ENCODE results near the gene GNAO1.
"Not testable (repeated sequence)": the region's sequence is repeated elsewhere in the genome, so short reads cannot be mapped to it uniquely, and the experiment has no call there.

Gene GNAO1

DNA sequence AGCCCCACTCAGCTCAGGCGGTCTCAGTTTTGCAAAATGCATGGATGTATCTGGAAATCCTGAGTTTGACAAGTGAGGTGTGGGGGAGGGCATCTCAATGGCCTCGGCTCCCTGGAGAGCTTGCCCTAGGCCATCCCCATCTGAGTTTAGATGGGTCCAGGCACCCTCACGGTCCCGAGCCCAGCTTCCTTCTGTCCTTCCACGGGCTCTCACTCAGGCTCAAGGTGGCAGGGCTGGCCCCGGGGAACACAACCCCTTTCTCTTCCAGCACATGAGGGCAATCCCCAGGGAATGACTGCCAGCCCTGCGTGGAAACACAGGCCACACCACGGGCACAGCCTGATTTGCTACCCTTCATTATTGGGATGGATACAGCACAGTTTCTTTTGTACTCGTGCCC is 175.7 kb downstream of the GNAO1 start:
- no peak for DNase-seq (ENCODE audit: low spot score)

DNA sequence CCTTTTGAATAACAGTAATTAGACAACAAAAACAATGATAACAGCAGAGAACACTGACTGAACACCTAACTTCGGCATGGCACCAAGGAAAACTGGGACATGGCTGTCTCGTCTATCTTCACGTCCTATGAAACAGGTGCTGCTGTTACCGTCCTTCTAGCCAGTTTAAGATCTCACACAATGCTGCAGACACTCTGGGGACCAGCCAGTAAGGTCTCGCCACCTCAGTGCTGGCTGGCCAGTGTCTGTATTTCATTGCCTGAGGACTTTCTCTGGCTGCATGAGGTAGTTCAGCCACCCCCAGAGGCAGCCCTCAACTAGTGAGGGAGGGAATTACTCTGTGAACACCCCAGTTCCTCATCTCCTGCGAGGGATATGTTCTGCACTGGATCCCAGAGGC is 176.5 kb downstream of the GNAO1 start:
- DNase-seq (ENCODE audit: low spot score), result no peak

DNA sequence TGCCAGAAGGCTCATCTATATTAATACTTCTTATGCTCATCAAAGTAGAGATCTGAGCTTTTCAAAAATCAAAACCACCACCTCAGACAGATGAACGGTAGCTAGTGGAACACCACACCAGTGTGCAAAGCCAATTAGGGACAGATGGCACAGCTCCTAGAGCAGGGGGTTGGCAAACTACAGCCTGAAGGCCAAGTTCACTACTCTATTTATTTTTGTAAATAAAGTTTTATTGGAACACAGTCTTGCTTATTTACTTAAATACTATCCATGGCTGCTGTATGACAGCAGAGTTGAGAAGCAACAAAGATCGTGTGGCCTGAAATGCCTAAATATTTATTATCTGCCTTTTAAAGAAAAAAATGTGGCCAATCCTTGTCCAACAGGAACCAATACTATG is 177.3 kb downstream of the GNAO1 start:
- DNase-seq (ENCODE audit: low spot score), result no peak

DNA sequence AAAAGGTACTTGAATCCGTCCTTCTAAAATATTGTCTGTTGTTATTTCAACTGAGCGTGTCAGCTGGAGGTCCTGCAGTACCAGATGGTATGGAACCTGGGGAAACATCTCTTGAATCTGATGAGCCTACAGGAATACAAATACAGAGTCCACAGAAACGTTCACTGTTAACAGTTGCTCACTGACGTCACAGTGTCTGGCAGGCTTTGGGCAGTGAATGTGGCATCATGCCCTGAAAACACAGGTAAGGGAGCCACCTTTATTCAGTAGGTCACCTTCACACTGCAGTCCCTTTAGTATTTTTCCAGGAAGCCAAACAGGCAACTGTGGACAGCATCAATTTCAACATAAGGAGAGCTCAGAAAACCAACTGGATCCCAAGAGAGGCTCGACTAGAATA is 177.9 kb downstream of the GNAO1 start:
- DNase-seq (ENCODE audit: low spot score), result no peak

DNA sequence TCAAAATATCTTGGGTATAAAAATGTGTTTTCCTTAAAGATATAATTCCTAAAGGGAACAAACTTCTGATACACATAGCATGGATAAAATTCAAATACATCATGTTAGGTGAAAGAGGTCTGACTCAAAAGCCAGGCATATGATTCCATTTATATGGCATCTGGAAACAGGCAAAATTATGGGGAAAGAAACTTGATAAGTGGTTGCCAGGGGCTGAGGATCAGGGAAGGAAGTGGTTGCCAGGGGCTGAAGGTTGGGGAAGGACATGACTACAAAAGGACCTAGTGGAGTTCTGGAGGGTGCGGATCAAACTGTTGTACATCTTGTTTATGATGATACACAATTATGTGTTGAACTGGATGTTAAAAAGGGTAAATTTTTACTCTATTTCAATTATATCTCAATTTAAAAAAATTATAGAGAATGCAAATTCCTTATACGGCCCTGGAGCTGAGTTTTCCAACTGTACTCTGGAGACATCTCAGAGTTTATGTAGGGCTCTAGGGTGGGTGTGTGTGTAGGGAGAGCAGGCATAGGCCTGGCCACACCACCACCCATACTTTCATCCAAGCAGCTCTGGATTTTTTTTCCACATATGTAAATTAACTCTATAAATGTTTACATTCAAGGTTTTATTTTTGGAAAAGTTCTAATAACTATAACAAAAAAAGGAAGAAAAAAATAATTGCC is 179.0 kb downstream of the GNAO1 start:
- no peak for DNase-seq (ENCODE audit: low spot score)

DNA sequence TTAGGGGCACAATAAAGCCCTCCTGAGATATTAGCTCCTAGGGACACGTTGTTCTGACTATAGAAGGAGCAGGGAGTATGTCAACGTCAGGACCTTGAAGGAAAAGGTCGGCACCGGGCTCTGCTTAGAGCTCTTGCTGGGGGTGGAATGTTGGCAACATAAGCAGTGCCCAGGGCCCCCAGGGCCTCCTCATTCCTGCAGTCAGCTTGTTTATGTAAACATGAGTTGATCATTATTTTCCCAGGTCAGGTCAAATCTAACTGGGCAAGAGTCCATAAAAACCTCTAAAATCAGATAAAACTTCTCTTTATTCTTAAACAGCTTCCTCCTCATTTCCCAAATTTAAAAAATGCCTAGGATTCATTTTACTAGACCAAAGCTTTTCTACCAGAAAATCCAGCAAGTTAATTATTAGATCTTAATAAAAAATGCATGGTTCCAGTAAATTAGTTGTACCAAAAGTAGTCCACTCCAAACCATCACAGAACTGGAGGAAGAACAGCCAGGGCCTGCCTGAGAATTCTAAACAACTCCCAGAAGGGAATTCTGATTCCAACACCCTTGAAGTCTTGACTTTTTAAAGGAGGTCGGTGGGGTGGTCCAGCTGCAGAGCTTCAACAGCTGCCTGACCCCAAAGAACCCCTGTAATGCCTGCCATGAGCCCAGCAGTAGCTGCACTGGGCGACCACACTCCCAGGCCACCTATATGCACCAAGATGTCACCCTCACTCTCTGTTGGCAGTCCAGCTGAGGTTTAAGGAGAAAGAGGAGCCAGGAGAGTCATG is 179.8 kb downstream of the GNAO1 start:
- DNase-seq (ENCODE audit: low spot score), result no peak

DNA sequence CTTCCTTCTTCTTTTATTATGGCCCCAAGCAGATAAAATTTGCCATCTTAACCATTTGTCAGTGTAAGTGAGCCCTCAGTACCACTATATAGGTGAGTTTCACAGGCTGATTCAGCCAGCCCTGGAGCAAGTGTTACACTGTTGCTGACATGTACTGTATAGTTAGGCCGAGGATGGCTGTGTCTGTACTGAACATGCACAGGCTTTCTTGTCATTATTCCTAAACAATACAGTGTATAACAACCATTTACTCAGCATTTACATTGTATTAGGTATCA is 180.3 kb downstream of the GNAO1 start:
- DNase-seq (ENCODE audit: low spot score), result no peak

DNA sequence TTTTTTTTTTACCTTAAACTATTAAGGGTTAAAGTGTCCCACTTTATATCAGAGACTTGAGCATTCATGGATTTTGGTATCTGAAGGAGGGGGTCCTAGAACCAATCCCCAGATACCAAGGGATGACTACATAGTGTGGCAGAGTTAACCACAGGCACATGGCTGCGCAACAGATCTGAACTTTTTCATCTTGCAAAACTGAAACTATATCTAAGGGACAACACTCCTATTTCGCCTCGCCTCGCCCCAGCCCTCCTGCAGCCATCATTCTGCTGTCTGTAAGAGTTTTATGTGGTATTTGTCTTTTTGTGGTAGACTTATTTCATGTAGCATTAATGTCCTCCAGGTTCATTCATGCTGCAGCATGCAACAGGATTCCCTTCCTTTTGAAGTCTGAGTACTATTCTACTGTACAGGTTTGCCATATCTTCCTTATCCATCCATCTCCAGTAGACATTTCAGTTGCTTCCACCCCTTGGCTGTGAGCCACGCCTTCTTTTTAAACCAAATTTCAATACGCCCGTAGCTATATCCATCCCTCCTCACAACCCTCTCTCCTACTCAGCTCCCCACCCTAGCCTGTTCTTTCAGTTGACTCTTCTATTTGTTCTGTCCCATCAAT is 180.8 kb downstream of the GNAO1 start:
- no peak for DNase-seq (ENCODE audit: low spot score)

DNA sequence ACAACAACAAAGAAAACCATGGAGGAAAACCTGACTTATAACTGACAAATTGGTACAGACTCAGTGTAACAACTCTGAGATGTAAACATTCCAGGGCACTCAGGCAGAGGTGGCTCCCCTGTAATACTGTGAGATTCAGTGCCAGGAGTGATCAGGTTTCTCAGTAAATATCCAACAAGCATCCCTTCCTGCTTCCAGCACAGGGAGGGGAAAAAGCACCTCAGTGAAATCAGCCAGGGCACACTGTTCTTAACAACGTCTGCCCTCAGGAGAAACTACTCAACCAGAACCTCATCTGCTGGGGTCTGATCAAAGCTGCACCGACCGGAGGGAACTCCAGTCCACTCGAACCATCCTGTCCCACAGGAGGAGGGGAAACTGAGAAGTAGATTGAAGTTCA is 181.7 kb downstream of the GNAO1 start:
- DNase-seq (ENCODE audit: low spot score), result no peak

DNA sequence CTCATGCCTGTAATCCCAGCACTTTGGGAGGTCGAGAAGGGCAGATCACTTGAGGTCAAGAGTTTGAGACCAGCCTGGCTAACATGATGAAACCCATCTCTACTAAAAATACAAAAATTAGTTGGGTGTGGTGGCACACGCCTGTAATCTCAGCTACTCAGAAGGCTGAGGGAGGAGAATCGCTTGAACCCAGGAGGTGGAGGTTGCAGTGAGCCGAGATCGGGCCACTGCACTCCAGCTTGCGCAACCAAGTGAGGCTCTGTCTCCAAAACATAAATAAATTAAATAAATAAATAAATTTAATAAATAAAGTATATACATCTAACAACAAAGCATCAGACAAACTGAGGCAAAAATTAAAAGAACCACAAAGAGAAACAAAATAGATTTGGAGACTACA is 184.5 kb downstream of the GNAO1 start:
- DNase-seq (ENCODE audit: low spot score), result not testable (repeated sequence)

DNA sequence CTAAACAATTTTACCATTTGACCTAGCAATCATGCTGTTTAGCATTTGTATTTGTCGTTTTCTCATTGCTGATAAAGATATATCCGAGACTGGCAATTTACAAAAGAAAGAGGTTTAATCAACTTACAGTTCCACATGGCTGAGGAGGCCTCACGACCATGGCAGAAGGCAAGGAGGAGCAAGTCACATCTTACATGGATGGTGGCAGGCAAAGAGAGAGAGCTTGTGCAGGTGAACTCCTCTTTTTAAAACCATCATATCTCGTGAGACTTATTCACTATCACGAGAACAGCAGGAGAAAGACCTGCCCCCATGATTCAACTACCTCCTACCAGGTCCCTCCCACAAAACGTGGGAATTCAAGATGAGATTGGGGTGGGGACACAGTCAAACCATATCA is 187.8 kb downstream of the GNAO1 start:
- DNase-seq (ENCODE audit: low spot score), result not testable (repeated sequence)

DNA sequence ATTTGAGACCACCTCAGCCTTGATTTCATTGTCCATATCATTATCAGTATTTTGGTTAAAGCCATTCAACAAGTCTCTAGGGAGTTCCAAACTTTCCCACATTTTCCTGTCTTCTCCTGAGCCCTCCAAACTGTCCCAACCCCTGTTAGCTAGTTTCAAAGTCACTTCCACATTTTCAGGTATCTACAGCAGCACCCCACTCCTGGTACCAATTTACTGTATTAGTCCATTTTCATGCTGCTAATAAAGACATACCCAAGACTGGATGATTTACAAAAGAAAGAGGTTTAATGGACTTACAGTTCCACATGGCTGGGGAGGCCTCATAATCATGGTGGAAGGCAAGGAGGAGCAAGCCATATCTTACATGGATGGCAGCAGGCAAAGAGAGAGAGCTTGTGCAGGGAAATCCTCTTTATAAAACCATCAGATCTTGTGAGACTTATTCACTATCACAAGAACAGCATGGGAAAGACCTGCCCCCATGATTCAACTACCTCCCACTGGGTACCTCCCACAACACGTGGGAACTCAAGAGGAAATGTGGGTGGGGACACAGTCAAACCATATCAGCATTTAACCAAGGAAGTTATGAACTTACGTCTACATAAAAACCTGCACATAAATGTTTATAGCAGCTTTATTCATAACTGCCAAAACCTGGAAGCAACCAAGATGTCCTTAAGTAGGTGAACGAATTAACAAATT is 189.6 kb downstream of the GNAO1 start:
- not testable (repeated sequence) for DNase-seq (ENCODE audit: low spot score)

DNA sequence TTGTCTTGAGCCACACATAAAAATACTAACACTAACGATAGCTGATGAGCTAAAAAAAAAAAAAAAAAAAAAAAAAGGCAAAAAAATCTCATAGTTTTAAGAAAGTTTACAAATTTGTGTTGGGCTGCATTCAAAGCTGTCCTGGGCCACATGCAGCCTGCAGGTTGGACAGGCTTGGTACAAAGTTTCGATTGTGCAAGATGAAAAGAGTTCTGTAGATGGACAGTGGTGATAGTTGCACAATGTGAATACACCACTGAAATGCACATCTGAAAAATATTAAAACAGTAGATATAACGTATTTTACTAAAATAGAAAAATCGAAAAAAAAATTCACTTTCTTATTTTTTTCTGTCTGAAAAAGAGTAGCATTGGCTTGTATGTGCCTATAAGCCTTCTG is 191.2 kb downstream of the GNAO1 start:
- DNase-seq (ENCODE audit: low spot score), result no peak

DNA sequence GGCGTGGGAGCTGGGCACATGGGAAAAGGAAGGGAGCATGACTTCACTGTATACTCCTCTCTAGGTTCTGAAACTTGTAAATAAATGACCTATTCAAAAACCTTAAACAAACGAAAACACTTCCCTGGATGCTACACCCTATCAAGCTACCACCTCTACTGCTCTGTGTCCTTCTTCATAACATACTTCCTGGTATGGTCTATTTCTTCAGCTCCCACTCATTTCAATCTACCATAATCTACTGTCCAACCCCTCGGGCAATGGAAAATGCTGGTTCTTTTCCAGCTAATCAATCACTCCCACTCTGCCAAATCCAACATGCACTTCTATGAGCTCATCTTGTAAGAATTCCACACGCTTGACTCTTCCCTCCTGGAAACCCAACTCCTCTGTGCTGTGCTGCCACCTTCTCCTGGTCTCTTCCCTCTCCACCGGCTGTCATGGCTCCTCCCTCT is 191.6 kb downstream of the GNAO1 start:
- no peak for DNase-seq (ENCODE audit: low spot score)

DNA sequence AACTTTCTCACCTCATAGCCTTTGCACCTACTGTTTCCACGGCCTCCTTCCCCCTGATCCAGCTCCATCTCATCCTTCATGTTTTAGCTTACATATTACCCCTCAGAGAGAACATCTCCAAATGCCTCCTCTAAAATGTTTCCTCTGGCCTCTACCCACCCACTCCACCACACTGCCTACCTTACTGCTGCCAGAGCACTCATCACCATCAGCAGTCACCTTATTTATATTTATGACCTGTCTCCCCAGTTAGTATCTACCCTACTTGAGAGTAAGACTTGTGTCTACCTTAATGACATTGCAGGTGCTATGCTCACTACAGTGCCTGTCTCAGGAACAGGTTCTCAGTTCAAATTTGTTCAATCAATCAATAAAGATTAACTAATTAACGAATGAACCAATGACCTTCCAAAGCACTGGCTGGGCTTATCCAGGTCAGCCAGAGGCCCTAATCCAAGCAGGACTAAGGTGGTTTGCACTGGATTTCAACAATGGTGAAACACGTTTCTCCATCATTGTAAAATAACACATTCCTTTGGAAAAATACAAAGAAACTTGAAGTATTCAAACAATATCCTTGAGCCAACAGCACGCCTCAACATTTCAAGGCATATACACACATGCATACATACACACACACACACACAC is 192.9 kb downstream of the GNAO1 start:
- DNase-seq (ENCODE audit: low spot score), result no peak

DNA sequence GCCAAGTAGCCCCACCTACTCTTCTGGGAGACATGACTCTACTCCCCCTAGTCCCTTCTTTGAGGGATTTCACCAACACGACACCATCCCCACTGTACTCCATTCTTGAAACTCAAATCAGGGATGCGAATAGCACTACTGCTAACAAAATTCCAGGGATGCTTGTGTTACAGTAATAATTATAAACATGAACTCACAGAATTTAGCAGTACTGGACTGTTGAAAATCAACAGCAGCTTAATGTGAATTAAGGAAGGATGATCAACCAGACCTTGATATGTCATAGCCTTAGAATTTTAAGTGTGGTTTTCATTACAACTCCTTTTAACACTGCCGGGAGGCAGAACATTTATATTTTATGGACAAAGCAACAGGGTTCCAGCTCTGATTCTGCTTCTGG is 196.1 kb downstream of the GNAO1 start:
- no peak for DNase-seq (ENCODE audit: low spot score)

DNA sequence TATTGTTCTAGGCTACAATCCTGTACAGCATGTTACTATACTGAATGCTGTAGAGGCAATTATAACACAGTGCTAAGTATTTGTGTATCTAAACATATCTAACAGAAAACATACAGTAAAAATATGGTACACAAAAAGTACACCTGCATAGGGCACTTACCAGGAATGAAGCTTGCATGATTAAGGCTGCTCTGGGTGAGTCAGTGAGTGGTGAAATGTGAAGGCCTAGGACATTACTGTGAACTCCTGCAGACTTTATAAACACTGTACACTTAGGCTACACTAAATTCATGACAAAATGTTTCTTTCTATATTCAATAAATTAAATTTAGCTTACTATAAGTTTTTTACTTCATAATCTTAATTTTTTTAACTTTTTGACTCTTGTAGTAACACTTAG is 196.9 kb downstream of the GNAO1 start:
- DNase-seq (ENCODE audit: low spot score), result no peak

DNA sequence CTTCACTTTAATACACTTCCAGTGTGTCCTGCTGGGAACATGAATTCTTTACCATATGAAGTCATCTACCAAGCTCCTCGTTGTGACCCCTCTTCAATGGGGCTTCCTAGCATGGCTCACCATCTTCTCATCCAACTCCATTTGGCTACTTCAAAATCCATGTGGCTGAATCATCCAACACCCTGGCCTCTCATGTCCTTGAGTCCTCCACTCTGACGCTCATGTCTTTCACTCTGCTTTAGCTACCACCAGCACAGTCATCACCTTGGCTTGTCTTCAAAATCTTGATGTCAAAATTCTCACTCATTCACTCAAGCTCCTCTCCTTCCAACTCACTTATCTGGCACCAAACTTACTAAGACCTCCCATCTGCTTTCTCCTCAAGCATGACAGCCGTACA is 198.3 kb downstream of the GNAO1 start:
- DNase-seq (ENCODE audit: low spot score), result no peak

DNA sequence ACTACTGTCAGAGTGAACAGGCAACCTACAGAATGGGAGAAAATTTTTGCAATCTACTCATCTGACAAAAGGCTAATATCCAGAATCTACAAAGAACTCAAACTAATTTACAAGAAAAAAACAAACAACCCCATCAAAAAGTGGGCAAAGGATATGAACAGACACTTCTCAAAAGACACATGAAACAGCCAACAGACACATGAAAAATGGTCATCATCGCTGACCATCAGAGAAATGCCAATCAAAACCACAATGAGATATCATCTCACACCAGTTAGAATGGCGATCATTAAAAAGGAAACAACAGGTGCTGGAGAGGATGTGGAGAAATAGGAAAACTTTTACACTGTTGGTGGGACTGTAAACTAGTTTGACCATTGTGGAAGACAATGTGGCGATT is 205.4 kb downstream of the GNAO1 start:
- DNase-seq (ENCODE audit: low spot score), result not testable (repeated sequence)

DNA sequence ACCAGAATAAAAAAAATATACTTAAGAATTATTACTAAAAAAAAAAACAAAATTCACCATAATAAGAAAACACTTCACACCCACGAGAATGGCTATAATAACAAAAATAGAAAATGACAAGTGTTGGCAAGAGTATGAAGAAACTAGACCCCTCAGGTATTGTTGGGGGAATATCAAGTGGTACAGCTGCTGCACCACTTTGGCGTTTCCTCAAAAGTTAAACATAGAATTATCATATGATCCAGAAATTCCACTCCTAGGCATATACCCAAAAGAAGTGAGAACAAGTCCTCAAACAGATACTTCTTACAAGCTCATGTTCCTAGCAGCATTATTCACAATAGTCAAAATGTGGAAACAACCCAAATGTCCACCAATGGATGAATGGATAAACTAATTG is 207.8 kb downstream of the GNAO1 start:
- DNase-seq (ENCODE audit: low spot score), result no peak

DNA sequence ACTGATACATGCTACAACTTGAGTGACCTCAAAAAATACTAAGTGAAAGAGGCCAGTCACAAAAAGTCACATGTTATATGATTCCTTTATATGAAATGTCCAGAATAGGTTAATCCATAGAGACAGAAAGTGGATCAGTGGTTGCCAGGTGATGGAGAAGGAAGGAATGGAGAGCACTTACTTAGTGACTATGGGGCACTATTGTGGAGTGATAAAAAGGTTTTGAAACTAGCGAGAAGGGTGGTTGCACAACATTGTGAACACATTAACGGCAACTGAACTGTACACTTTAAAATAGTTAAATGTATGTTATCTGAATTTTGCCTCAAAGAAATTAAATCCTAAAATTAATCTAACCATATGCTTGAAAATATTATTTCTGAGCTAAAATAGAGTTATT is 208.2 kb downstream of the GNAO1 start:
- DNase-seq (ENCODE audit: low spot score), result no peak

DNA sequence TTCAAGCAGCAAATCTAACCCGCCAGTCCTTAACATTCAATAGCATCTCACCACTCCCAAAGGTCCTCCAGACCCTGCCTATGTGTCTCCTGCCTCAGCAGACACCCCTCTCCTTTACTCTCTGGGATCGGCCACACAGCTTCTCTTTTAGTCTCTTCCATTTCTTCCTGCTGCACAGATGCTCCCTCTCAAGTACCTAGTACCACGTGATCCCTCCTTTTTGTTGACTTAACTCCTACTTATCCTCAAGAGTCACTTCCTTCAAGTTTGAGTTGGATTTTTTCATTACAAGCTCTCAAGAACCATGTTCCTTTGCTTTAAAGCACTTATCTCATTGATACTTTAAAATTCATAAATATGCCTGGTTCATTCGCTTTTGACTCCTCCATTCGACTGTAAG is 209.2 kb downstream of the GNAO1 start:
- DNase-seq (ENCODE audit: low spot score), result no peak

Measured in NAMALWA (cell line).